Measurements from ENCODE around the gene HFE.

DNA sequence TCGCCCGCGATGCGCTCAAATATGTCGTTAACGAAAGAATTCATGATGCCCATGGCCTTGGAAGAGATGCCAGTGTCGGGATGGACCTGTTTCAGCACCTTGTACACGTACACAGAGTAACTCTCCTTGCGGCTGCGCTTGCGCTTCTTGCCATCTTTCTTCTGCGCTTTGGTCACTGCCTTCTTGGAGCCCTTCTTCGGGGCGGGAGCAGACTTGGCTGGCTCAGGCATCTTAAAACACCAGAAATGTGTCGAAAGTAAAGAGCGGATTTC lies 36.4 kb downstream of the HFE start:
- TF ChIP-seq, protein P1, sequence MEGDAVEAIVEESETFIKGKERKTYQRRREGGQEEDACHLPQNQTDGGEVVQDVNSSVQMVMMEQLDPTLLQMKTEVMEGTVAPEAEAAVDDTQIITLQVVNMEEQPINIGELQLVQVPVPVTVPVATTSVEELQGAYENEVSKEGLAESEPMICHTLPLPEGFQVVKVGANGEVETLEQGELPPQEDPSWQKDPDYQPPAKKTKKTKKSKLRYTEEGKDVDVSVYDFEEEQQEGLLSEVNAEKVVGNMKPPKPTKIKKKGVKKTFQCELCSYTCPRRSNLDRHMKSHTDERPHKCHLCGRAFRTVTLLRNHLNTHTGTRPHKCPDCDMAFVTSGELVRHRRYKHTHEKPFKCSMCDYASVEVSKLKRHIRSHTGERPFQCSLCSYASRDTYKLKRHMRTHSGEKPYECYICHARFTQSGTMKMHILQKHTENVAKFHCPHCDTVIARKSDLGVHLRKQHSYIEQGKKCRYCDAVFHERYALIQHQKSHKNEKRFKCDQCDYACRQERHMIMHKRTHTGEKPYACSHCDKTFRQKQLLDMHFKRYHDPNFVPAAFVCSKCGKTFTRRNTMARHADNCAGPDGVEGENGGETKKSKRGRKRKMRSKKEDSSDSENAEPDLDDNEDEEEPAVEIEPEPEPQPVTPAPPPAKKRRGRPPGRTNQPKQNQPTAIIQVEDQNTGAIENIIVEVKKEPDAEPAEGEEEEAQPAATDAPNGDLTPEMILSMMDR (IDR thresholded peaks at IDR 0.05) = no peak
- TF ChIP-seq POLR2A (IDR thresholded peaks at IDR 0.05) = no peak

Data from right lobe of liver (tissue), 4 donors.